ENCODE measurements around the gene ZNF385A. TPM values are rescaled to one million over a fixed set of nuclear protein-coding genes. Genes with fewer than 3 reads are reported as not detected.

The ZNF385A gene
- total RNA-seq, 3 donors from 2014 or later (not counting 1 experiment from before 2014, with no cell fraction given), result 5.4 to 9.8 (median 8.9) TPM

DNA sequence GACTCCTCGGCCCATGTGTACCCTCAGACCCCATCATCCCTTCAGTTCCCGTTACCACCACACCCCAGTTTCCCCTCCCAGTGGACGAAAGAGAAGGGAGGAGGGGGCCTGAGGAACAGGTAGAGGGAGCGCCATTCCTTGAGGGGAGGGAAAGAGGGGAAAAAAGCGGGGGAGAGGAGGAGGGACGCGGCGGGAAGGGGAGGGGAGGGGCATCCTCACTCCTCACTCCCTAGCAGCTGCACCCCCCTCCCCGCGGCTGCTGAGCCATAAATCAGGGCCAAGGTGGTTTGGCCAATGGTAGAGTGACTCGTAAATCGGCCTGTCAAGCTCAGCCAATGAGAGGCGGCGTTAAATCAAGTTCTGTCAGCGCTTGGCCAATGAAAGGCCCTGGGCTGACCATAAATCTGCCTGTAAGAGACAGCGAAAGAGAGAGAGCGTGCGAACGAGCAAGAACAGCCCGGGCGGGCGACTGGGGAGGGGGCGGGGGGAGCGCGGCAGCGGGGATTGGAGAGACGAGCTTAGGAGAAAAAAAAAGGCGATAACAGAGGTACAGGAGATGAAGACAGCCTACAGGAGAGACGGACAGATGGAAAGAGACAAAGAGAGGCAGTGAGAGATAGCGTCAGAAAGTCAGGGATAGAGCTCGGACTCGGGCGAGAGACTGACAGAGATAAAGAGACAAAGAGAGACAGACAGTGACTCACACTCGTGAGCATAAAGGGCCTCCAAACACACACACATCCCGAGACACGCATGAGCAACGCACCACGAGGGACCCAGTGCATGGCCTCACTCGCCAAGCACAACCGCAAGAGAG is 25.4 kb downstream of the ZNF385A start:
- WGBS (ENCODE audit: insufficient coverage), result under 1% methylated on average over 32 of the region's 40 CpGs
- H3K9me3 ChIP-seq (ENCODE audit: control insufficient read depth, insufficient read depth, low read length), result no peaks in the 10 kb centered on the region
- Mint-ChIP-seq H3K9me3 (no peaks in the 10 kb centered on the region), H3K27me3 (ENCODE audit: low read depth in 2 of 2) (peaks cover 0 to 3% of the 10 kb centered on the region in 2 donors), H3K36me3 (no peaks in the 10 kb centered on the region), H3K4me3 (no peak overlapping the region), H3K27ac (no peak overlapping the region), H3K4me1 (peaks cover 4 to 7% of the 10 kb centered on the region in 2 donors)
- peak; percentile 86 to 98 for DNase-seq
- ATAC-seq, result peak; percentile 88 to 97 (median 96)
- peak overlapping the region; percentile 79 for H3K27ac ChIP-seq (ENCODE audit: low read length)
- no peaks in the 10 kb centered on the region for H3K36me3 ChIP-seq (ENCODE audit: control insufficient read depth, insufficient read depth, low read length)
- peak overlapping the region; percentile 90 for H3K4me3 ChIP-seq (ENCODE audit: low read length)
- TF ChIP-seq, protein P1, sequence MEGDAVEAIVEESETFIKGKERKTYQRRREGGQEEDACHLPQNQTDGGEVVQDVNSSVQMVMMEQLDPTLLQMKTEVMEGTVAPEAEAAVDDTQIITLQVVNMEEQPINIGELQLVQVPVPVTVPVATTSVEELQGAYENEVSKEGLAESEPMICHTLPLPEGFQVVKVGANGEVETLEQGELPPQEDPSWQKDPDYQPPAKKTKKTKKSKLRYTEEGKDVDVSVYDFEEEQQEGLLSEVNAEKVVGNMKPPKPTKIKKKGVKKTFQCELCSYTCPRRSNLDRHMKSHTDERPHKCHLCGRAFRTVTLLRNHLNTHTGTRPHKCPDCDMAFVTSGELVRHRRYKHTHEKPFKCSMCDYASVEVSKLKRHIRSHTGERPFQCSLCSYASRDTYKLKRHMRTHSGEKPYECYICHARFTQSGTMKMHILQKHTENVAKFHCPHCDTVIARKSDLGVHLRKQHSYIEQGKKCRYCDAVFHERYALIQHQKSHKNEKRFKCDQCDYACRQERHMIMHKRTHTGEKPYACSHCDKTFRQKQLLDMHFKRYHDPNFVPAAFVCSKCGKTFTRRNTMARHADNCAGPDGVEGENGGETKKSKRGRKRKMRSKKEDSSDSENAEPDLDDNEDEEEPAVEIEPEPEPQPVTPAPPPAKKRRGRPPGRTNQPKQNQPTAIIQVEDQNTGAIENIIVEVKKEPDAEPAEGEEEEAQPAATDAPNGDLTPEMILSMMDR (IDR thresholded peaks at IDR 0.05), result no peak
- peaks cover 30% of the 10 kb centered on the region for H3K4me1 ChIP-seq (ENCODE audit: control insufficient read depth, insufficient read depth, low read length)
- no peaks in the 10 kb centered on the region for H3K27me3 ChIP-seq (ENCODE audit: control insufficient read depth, insufficient read depth, low read length)
- intact Hi-C loops (cut with micrococcal nuclease), result loop anchor here (1.0 kb wide), 2 partner anchors 35 to 79 kb away; partner anchors contain the start of genes CBX5 and HNRNPA1

DNA sequence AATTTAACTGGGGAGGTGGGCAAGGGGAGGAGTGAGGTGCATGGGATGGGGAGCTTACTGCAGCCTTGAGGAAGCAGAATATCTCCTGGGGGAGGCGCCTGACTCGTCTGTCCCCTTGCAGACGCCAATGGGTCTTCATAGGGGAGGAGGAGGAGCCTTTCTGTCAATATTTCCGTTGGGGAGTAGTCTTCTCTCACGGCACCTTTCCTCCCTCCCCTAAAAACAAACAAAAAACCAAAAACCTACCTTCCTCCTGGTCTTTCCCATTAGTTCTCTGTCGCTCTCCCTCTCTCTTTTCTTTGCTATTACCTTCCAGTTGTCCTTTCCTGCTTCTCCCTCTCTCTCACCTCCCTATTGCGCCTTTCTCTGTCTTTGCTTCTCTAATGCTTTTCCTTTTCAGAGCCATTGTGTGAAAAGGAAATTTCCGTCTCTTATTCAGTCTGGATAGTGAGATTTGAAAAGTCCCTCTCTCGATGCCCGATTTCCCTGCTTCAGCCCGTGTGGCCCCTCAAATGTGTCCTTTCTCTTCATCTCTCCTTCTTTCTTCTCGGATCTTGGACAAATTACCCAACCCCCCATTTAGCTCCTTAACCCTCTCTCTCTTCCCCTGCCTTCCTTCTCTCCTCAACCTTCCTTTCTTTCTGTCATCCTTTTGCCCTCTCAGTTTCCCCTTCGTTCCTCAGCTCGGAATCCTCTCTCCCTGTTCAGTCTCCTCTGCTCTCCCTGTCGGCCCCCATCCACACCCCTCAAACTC is 26.2 kb downstream of the ZNF385A start:
- Mint-ChIP-seq H3K27me3 (ENCODE audit: low read depth in 2 of 2) (peaks cover 0 to 3% of the 10 kb centered on the region in 2 donors), H3K9me3 (no peaks in the 10 kb centered on the region), H3K4me3 (no peak overlapping the region), H3K4me1 (peaks cover 0 to 4% of the 10 kb centered on the region in 2 donors), H3K36me3 (no peaks in the 10 kb centered on the region), H3K27ac (no peak overlapping the region)
- DNase-seq (peak in 1 of 2 donors; percentile 73), ATAC-seq (no peak)
- Histone ChIP-seq H3K27me3 (ENCODE audit: control insufficient read depth, insufficient read depth, low read length) (no peaks in the 10 kb centered on the region), H3K36me3 (ENCODE audit: control insufficient read depth, insufficient read depth, low read length) (no peaks in the 10 kb centered on the region), H3K27ac (ENCODE audit: low read length) (peak overlapping the region; percentile 76), H3K4me3 (ENCODE audit: low read length) (peak overlapping the region; percentile 90), H3K4me1 (ENCODE audit: control insufficient read depth, insufficient read depth, low read length) (peaks cover 28% of the 10 kb centered on the region), H3K9me3 (ENCODE audit: control insufficient read depth, insufficient read depth, low read length) (no peaks in the 10 kb centered on the region)
- WGBS (ENCODE audit: insufficient coverage), result 13% methylated on average over 13 of the region's 15 CpGs
- TF ChIP-seq, protein P1 (IDR thresholded peaks at IDR 0.05), result no peak
- intact Hi-C loops (cut with micrococcal nuclease), result no loop called here

DNA sequence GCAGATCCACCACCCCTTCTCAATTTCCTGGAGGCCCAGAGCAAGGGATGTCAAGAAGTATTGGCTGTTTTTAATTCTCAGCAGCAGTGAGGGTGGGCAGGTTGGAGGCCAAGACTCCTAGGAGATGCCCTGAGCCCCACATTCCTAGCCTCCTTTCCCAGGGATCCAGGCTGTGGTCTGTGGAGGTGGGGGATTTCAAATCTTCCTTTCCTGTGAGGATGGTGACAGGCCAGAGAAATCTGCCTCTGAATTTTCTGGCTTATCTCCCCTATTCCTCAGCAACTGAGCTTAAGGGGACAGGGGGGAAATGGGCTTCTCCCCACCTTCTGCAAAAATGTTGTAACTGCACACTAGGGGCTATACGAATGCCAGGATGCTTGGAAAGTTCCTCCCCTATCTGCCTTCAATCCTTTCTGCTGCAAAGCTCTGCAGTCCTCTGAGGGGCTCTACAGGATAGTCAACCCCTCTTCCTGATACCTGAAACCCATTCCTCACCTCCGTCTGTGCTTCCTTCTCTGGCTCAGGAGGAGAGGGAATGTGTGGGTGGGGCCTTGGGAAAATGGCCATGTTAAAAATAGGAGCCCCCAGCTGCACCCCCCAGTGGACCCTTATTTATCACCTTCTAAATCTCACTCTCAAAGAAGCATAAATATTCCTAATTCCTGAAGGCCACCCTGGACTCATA is 26.9 kb downstream of the ZNF385A start:
- DNase-seq (no peak), ATAC-seq (no peak)
- intact Hi-C loops (cut with micrococcal nuclease), result no loop called here
- Mint-ChIP-seq H3K4me1 (peaks cover 0 to 4% of the 10 kb centered on the region in 2 donors), H3K36me3 (no peaks in the 10 kb centered on the region), H3K27me3 (ENCODE audit: low read depth in 2 of 2) (no peaks in the 10 kb centered on the region), H3K27ac (peak overlapping the region in 1 of 2 donors; percentile 31), H3K9me3 (no peaks in the 10 kb centered on the region), H3K4me3 (no peak overlapping the region)
- H3K27me3 ChIP-seq (ENCODE audit: control insufficient read depth, insufficient read depth, low read length), result no peaks in the 10 kb centered on the region
- no peak overlapping the region for H3K4me3 ChIP-seq (ENCODE audit: low read length)
- no peaks in the 10 kb centered on the region for H3K9me3 ChIP-seq (ENCODE audit: control insufficient read depth, insufficient read depth, low read length)
- no peak overlapping the region for H3K27ac ChIP-seq (ENCODE audit: low read length)
- TF ChIP-seq, protein P1 (IDR thresholded peaks at IDR 0.05), result no peak
- WGBS (ENCODE audit: insufficient coverage), result 83% methylated on average over 1 of the region's 2 CpGs
- H3K4me1 ChIP-seq (ENCODE audit: control insufficient read depth, insufficient read depth, low read length), result peaks cover 22% of the 10 kb centered on the region
- H3K36me3 ChIP-seq (ENCODE audit: control insufficient read depth, insufficient read depth, low read length), result no peaks in the 10 kb centered on the region

All from natural killer cell (primary cell).